ENCODE results near the gene PAQR4. TPM values are rescaled to one million over a fixed set of nuclear protein-coding genes. Genes with fewer than 3 reads are reported as not detected.

PAQR4 gene
- total RNA-seq, 6 donors from 2014 or later: 5.2 to 13.5 (median 8.3) TPM

- Histone ChIP-seq H3K36me3 (no peaks in the 10 kb centered on the region), H3K27me3 (no peaks in the 10 kb centered on the region), H3K4me3 (no peak overlapping the region), H3K27ac (no peak overlapping the region), H3K4me1 (peaks cover 9 to 31% (median 14%) of the 10 kb centered on the region in 4 donors), H3K9me3 (no peaks in the 10 kb centered on the region)
- 91 to 97% methylated on average over 13 to 25 of the region's 28 CpGs for WGBS, 2 donors
- ATAC-seq (ENCODE audit: low FRiP score in 2 of 2): no peak
- TF ChIP-seq CTCF (IDR thresholded peaks at IDR 0.05) (no peak), EP300 (IDR thresholded peaks at IDR 0.05) (no peak), POLR2A (IDR thresholded peaks at IDR 0.05) (no peak)
- peak in 1 of 2 donors; percentile 82 for DNase-seq
Measured at GRCh38 chr16:2975161-2975795, 6.1 kb downstream of the PAQR4 start.

GRCh38 chr16:2976201-2976600 is 7.1 kb downstream of the PAQR4 start:
- DNase-seq (peak in 1 of 2 donors; percentile 72), ATAC-seq (ENCODE audit: low FRiP score in 2 of 2) (no peak)
- H3K27me3 ChIP-seq: no peaks in the 10 kb centered on the region
- TF ChIP-seq EP300 (IDR thresholded peaks at IDR 0.05) (no peak), POLR2AphosphoS5 (IDR thresholded peaks at IDR 0.05) (no peak), POLR2A (IDR thresholded peaks at IDR 0.05) (no peak), CTCF (IDR thresholded peaks at IDR 0.05) (no peak)
- no peak overlapping the region for H3K27ac ChIP-seq
- WGBS, 2 donors: 94 to 97% methylated on average over 6 to 7 of the region's 7 CpGs
- no peak overlapping the region for H3K4me3 ChIP-seq
- peaks cover 12 to 26% (median 14%) of the 10 kb centered on the region in 4 donors for H3K4me1 ChIP-seq
- H3K9me3 ChIP-seq: no peaks in the 10 kb centered on the region
- no peaks in the 10 kb centered on the region for H3K36me3 ChIP-seq

- Histone ChIP-seq H3K4me3 (no peak overlapping the region), H3K9me3 (no peaks in the 10 kb centered on the region), H3K4me1 (peaks cover 13 to 27% (median 14%) of the 10 kb centered on the region in 4 donors), H3K36me3 (no peaks in the 10 kb centered on the region), H3K27ac (no peak overlapping the region), H3K27me3 (no peaks in the 10 kb centered on the region)
- ATAC-seq (ENCODE audit: low FRiP score in 2 of 2) (no peak), DNase-seq (peak in 1 of 2 donors; percentile 77)
- TF ChIP-seq CTCF (IDR thresholded peaks at IDR 0.05): no peak
- TF ChIP-seq POLR2AphosphoS5 (IDR thresholded peaks at IDR 0.05): no peak
- TF ChIP-seq POLR2A (IDR thresholded peaks at IDR 0.05): no peak
- TF ChIP-seq EP300 (IDR thresholded peaks at IDR 0.05): no peak
- WGBS, 2 donors: 97 to 99% methylated on average over 12 to 15 of the region's 15 CpGs
Measured at GRCh38 chr16:2976673-2977072, 7.5 kb downstream of the PAQR4 start.

GRCh38 chr16:2977440-2977839 is 8.3 kb downstream of the PAQR4 start:
- H3K4me3 ChIP-seq: no peak overlapping the region
- WGBS, 2 donors: 69 to 73% methylated on average over 4 to 6 of the region's 6 CpGs
- no peaks in the 10 kb centered on the region for H3K9me3 ChIP-seq
- peaks cover 13 to 27% (median 14%) of the 10 kb centered on the region in 4 donors for H3K4me1 ChIP-seq
- H3K36me3 ChIP-seq: no peaks in the 10 kb centered on the region
- TF ChIP-seq CTCF (IDR thresholded peaks at IDR 0.05): no peak
- no peaks in the 10 kb centered on the region for H3K27me3 ChIP-seq
- no peak overlapping the region for H3K27ac ChIP-seq
- ATAC-seq (ENCODE audit: low FRiP score in 2 of 2) (peak in 1 of 2 donors; percentile 47), DNase-seq (peak in 1 of 2 donors; percentile 59)

- no peaks in the 10 kb centered on the region for H3K9me3 ChIP-seq
- ATAC-seq (ENCODE audit: low FRiP score in 2 of 2) (no peak), DNase-seq (peak in 1 of 2 donors; percentile 80)
- WGBS, 2 donors: 8% methylated on average over 17 to 20 of the region's 43 CpGs
- H3K4me3 ChIP-seq: peak overlapping the region; percentile 57 to 82 (median 68)
- TF ChIP-seq EP300 (IDR thresholded peaks at IDR 0.05): no peak
- no peak for TF ChIP-seq POLR2A (IDR thresholded peaks at IDR 0.05)
- TF ChIP-seq POLR2AphosphoS5 (IDR thresholded peaks at IDR 0.05): no peak
- no peak for TF ChIP-seq CTCF (IDR thresholded peaks at IDR 0.05)
- no peaks in the 10 kb centered on the region for H3K27me3 ChIP-seq
- no peaks in the 10 kb centered on the region for H3K36me3 ChIP-seq
- peaks cover 17 to 39% (median 23%) of the 10 kb centered on the region in 4 donors for H3K4me1 ChIP-seq
- H3K27ac ChIP-seq: peak overlapping the region in 1 of 4 donors; percentile 88
Measured at GRCh38 chr16:2979669-2980226, 10.6 kb downstream of the PAQR4 start.

Measured in upper lobe of left lung (tissue), 6 donors.